ENCODE measurements around the gene PTPRN2.
A peak's percentile ranks its signal among the peaks of the same experiment; 100 is the strongest.
"Not testable (repeated sequence)": the region's sequence is repeated elsewhere in the genome, so short reads cannot be mapped to it uniquely, and the experiment has no call there.

Gene PTPRN2

DNA sequence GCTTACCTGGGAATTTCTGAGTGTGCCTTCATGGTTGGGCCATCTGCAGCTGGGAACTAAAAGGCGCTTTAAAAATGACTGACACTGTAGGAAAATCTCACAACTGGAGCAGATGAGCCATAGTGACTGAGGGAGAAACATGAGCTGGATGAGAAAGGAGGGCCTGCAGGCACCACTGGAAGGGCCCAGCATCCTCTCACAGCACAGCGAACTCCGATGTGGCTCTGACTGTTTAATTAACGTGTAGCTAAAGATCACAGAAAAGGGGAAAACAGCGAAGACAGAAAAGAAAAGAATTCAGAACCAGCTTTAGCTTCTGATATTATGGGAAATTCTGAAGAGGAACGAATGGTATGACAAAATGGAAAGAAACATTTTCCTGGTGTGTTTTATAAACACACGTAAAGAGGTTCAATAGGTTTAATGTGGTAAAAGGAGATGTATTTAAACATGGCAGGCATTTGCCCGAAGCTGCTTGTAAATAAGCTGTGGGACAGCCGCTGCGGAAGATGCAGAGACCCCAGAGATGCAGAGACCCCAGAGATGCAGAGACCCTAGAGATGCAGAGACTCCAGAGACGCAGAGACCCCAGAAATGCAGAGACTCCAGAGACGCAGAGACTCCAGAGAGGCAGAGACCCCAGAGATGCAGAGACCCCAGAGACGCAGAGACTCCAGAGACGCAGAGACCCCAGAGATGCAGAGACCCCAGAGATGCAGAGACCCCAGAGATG, 534.3 kb downstream of the PTPRN2 start:
- no peak for DNase-seq

DNA sequence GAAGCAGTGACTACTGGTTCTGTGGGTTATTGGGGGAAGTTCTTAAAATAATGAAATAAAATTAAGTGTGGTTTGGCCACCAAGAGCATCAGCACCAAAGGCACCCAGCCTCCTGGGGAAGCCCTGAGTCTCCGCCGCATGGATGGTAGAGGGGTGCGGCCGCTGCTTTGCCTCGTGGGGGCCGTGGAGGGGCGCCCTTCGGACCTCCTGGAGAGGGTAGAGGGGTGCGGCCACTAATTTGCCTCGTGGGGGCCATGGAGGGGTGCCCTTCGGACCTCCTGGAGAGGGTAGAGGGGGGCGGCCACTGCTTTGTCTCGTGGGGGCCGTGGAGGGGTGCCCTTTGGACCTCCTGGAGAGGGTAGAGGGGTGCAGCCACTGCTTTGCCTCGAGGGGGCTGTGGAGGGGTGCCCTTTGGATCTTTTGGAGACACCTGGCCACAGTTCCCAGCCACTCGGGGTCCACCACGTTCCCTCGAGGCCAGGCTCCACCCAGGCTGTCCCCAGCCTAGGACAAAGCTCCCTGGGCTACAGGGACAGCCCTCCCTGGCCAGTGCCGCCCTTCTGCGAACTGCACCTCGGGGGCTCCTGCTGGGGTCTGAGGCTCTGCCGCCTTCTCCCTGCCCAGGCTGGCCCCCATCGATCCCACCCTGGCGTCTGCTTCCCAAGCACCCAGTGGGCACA, 535.1 kb downstream of the PTPRN2 start:
- DNase-seq = no peak

DNA sequence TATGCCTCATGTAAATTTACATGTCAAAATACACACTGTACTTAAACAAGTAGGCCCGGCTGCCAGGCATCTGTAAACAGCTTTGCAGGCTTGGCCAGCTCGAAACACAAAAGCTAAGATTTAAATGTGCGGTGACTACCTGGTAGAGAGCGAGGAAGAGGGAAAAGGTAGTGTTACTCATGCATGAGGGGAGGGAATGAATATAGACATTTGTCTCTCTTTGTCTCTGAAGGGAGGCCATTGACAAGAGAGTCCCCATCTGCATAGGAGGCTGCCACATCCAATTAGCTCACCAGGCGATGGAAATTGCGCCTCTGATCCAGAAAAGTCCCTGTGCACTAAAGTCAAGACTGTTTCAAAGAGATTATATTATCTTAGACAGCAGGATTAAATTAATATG, 535.8 kb downstream of the PTPRN2 start:
- DNase-seq = no peak

DNA sequence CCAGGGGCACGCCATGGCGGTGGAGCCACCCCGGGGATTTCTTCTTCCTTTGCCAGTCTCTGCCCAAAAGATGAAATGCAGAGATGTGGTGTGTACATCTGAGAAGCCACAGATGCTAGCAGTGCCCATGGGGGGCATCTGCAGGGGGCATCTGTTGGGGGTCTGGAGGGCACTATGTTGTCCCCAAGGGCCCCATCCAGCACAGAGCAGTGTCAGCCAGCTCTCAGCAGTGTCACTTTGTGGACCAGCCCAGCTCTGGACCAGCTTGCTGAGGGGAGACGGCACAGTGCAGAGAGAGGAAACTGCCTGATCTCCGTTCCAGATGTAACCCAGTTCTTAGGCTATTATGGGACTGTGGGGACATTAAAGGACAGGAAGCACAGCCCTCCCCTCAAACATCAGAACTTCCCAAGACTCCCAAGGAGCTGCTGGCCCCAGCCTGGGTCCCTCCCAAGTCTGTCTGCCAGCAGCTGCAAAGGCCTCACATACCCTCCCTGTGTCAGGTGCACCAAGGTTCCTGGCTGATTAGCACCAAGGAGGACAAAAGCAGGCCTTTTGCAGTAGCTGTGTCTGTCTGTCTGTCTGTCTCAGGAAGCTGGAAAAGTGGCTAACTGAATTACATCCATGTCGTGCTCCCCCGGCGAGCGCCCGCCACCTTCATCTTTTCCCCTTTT, 536.5 kb downstream of the PTPRN2 start:
- DNase-seq = no peak

DNA sequence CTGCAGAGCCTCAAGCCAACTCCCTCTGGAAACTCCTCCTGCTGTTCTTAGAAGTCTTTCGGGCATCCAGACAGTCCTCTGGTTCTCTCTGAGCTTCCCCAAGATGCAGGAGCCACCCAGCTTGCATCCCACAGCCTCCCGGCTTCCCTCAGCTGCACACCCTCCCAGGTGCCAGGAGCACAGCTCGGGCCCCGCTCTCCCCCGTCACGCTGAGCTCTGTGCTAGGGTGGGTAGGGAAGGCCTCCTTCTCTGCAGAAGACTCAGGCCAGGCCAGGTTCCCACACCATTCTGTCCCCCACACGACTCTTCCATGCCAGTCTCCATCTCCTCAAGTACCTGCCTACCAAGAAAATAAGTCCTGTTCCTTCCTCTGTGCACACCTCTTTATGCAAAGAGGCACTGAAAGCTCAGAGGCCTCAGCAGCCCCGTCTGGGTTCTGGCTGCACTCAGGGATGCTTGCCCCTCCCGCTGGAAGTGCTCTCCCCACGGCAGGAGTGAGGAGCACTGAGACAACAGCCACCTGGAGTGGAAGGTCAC, 537.1 kb downstream of the PTPRN2 start:
- DNase-seq = no peak

DNA sequence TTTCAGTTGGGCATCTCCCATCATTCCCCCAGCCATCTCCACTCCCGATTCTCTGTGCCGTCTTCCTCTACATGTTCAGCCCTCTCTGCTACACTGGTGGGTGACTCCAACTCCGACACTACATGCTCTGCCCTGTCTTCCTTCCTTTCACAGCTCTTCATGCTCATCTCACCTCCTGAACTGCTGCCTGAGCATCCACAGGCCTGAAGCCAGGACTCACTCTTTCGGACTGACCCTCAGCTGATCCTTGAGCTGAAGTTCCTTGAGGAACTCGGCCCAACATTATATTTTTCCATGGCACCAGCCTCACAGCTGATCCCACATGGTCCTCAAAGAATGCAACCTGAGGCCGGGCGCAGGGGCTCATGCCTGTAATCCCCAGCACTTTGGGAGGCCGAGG, 538.4 kb downstream of the PTPRN2 start:
- no peak for DNase-seq

DNA sequence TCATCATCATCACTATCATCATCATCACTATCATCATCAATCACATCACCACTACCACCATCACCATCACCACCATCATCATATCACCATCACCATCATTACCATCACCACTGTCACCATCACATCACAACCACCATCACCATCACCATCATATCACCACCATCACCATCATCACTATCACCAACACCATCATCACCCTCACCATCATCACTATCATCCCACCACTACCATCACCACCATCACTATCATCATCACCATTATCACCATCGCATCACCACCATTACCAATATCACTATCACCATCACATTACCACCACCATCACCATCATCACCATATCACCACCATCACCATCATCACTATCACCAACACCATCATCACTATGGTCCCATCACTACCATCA, 539.1 kb downstream of the PTPRN2 start:
- no peak for DNase-seq

DNA sequence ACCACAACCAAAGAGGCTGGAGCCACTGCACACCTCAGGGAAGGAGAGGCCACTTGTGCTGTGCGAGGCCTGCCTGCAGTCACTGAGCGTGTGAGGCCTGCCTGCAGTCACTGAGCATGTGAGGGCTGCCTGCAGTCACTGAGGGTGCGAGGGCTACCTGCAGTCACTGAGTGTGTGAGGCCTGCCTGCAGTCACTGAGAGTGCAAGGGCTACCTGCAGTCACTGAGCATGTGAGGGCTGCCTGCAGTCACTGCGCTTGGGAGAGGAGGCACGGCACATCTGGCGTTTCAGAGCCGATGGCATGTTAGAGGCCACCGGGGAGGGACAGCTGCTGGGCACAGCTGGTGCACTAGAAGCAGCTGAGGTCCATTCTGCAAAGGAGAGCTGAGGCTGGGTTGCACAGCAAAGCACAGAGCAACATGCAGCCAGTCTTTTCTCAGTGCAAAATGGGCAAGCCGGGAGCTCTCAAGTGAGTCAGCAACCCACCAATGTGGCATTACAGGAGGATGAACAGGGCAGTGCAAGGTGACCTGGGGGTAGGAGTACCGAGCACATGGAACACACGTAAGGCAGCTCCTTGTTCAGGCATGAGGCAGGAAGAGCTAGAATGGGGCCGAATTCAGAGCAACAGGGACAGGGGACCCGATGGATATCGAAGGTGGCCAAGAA, 540.1 kb downstream of the PTPRN2 start:
- no peak for DNase-seq

DNA sequence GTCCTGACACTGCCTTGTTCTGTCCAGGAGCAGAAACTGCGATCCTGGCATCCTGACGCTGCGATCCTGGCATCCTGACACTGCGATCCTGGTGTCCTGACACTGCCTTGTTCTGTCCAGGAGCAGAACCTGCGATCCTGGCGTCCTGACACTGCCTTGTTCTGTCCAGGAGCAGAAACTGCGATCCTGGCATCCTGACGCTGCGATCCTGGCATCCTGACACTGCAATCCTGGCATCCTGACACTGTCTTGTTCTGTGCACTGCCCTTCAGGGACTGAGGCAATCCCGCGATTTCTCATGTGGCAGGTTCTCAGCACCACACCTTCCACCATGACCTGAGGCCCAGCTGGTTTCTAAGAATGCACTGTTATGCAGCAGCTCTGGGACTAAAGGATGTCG, 541.4 kb downstream of the PTPRN2 start:
- DNase-seq = not testable (repeated sequence)

DNA sequence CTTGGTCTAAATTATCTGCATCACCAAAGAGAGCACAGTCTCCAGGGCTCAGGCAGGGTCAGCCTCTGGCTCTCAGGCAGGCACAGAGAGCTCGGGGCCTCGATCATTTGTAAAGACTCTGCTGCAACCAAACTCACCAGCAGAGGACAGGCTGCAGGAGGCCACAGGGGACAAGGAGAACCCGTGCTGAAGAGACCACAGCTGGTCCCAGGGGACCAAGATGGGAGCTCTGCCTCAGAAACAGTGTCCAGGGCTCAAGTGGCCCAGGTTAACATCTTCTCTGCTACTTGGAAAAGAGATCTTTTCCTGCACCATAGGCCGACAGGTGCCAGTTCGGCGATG, 543.2 kb downstream of the PTPRN2 start:
- no peak for DNase-seq

DNA sequence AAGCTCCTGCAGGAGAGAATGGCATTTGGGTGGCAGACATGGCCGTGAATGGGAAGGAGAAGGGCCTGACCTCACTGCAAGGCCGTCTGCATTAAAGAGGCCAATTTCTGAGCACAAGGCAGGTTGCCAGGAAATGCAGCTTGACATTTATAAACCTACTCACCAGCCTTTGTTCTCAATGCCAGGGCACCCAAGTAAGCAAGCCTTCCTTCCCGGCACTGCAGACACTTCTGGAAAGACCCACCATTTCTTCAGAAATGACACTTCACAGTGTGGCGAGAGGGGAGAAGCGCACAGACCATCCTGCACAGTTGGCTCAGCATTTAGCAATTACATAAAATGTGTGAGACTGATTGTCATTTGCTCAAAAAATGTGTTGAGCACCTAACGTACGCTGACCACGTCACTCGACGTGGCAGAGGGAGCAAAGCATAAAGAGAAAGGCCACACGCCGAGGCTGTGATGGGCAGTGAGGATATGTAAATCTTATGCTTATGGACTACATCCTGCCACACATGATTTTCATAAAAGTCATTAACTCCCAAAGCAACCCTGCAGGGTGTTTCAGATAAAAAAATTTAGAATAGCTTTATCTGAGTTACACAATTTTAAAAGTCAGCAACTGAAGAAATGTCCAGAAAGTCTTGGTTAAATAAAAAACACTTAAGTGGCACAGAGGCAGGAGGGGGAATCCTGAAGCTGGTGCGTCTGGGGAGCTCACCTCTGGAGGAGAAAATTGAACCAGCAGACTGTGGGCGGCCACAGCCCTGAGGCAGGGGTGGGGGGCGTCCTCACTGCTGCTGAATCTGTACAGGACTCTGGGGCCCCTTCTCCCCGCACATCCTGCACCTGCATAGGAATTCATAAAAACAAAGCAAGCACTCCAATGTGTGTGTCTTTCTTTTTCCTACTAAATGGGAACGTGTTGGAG, 543.8 kb downstream of the PTPRN2 start:
- DNase-seq = no peak

DNA sequence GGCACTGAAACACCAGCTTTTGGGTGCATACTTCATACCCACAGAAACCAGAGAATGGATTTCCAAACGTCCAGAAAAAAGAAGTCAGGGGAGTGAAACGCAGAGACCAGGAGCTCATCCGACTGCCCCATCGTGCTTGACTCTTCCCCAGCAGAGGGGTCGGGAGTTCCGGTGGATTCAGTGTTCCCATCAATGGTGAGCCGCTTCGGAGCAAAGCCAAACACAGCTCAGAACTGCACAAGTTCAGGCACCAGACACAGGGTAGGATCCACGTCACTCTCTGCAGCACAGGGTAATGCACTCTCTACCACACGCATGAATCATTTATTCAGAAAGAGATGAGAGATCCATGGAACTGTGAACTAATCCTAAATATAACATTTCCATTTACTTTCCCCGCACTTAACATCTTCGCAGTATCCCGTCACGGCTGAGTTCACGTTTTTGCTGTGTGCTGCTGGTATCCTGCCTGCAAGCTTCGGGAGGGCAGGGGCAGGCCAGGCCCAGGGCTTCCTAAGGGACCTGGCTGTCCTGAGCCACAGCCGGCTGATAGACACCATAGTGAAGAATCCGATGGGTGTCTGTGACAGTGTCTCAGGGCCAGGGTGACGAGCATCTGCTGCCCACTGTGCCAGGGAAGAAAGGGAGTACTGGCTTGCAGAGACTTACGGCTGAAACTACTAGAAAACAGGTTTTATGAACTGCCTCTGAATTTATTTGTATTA, 545.3 kb downstream of the PTPRN2 start:
- DNase-seq = no peak

DNA sequence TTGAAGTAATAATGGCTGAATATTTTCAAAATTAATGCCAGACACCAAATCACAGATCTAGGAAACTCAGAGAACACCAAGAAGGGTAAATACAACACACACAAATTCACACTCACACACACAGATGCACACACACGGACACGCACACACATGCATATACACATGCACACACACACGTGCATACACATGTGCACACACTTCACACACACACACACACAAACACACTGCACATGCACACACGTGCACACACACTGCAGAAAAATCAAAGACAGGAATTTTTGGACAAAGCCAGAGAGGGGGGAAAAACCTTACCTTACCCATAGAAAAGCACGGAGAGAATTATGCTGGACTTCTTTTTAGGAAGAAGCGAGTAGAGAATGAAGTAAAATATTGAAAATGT, 547.4 kb downstream of the PTPRN2 start:
- no peak for DNase-seq

DNA sequence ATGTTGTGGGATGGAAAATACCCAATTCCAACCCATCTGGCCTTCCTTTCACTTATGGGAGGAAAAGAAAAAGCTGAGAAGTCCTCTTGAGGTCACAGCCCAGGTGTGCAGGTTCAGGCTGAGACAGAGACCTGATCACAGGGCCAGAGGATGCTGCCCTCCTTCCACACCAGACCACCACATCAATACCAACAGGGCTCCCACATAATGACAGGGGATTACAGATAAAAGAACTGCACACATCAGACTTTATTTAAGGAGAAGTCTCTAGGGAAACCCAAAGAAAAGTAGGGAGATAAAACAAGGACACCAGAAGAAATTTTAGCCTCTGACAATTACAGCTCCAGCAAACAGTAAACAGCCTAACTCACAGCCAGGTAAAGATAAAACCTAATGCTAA, 548.4 kb downstream of the PTPRN2 start:
- DNase-seq = no peak

DNA sequence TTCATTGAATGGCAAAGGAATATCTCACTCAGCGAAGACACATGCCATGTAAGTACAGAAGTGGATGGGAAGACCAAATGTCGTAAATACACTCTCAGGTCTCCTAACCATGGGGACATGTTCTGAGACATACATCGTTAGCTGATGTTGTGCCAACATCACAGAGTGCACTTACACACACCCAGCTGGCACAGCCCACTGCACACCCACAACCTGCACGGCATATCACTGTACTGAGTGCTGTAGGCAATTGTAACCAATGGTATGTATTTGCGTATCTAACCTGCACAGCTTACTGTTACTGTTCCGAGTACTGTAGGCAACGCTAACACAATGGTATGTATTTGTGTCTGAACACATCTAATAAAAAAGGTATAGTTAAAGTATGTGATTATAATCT, 550.4 kb downstream of the PTPRN2 start:
- DNase-seq = no peak

DNA sequence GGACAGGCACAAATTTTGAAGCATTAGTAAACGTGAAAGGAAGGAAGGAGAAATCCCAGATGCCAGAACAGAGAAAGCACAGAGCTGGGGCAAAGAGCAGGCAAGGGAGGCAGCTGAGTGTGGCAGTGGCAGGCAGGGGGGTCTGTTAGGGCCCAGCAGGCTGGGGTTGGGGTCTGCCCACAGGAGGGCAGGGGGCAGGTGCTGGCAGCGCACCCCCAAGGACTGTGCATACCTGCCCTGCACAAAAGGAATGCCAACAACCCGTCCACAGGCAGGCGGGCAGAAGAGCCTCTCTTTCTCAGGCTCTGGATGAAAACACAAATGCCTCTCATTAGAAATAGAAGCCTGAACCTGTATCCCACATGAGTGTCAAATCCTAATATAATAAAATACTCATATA, 552.3 kb downstream of the PTPRN2 start:
- DNase-seq = no peak

DNA sequence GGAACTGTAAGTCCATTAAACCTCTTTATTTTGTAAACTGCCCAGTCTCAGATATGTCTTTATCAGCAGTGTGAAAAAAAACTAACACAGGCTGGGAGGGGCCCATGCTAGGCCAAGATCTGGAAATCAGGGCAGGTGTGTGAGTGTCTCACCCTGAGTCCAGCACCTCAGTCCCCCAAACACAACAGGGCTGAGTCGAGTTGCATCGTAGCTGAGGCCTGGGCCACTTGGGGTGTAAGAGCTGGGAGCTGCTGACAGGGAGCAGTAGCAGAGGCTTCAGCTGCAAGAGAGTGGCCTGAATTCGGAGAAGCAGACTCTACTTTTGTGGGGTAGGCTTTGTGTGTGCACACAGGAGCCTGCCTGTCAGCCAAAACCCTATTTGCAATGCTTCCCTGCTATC, 553.1 kb downstream of the PTPRN2 start:
- DNase-seq = no peak

DNA sequence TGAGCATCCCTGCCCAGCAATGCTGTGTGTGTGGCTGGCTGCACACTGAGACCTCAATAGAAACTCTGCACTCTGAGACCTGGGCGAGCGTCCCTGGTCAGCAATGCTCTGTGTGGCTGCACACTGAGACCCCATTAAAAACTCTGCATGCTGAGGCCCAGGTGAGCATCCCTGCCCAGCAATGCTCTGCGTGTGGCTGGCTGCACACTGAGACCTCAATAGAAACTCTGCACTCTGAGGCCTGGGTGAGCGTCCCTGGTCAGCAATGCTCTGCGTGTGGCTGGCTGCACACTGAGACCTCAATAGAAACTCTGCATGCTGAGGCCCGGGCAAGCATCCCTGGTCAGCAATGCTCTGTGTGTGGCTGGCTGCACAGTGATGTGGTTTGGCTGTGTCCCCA, 553.7 kb downstream of the PTPRN2 start:
- DNase-seq = not testable (repeated sequence)

DNA sequence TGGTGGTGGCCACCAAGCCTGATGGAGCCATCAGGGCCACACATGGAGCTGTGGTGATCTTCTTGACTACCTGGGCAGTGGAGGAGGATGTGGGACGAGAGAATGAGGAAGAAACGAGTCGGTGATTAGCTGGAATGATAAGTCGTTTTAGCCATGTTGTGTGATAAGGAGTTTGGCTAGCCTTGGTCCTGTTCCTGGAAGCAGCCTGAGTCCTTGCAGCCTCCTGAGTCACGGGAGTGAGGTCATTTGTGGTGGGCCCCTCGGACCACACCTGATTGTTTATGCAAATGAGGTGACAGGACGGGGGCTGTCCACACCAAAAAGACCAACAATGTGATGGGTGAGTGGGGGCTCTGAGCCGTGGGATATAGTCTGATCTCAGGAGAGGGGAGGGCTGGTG, 554.4 kb downstream of the PTPRN2 start:
- no peak for DNase-seq

DNA sequence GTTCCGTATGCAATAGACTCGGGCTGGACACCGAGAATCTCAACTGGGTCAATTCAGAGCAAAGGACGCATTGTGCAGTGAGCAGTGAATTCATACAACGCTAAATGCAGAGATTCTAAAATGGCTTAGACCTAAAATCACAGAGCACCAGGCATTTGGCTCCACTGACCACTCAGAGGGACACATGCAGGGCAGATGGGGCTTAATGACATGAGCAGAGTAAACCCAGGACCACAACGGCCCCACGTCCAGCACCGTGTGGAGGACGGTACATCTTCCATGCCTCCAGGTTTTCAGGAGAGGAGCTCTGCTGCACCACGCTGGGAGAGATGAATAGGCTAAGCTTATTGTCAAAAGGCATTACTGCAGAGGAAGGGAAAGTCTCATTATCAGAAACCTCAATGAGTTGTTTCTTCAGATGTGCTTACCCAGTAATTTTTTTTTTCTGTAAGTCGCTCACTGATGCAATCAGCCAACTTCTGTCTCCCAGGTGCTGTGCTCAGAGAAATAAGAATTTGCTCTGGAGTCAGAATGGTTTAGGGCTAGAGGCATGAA, 555.0 kb downstream of the PTPRN2 start:
- DNase-seq = peak; percentile 35

DNA sequence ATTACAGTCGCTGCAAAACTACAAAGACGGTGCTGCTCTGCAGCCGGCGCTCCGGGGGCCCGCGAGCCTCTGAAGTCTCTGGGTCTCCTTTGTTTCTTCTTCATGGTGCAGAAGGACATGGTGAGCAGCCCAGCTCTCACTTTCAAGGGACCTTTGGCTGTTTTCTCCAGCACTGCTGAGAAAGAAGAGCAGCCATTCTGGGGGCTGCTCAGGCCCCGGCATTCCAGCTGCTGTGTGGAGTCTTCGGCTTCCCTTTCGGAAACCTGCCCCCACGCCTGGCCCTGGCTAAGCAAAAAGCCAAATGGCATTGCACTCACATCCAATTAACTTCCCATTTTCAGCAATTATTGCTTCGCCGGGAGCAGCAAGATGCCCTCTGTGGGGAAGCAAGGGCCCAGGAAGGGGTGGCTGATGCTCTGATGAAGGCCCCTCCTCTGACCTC, 555.7 kb downstream of the PTPRN2 start:
- DNase-seq = peak; percentile 26

Data from NCI-H146 (cell line).